ENCODE results near the gene GAREM2.
"Not testable (repeated sequence)": the region's sequence is repeated elsewhere in the genome, so short reads cannot be mapped to it uniquely, and the experiment has no call there.

GAREM2 gene

GRCh38 chr2:26172871-26173775 lies at the start of gene GAREM2:
Gene GAREM2, plus strand, starts transcription at chr2:26173088. Its CDS starts 133 bp downstream, at chr2:26173221.
- DNase-seq (ENCODE audit: low read depth in 2 of 2) = no peak

DNA sequence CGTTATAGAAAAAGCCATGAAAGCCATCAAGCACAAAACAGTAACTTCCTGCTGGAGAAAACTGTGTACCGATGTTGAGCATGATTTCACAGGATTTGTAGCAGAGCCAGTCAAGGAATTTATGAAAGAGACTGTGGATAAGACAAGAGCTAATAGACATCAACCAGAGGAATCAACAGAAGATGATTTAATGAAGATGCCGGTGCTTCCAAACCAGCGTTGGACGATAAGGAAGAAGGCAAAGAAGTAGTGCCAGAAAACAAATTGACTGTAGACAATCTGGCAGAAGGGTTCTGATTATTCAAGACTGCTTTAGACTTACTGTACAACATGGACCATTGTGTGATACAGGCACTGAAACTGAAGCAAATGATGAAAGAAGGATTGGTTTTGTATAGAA lies 49.5 kb upstream of the GAREM2 start:
- DNase-seq (ENCODE audit: low read depth in 2 of 2) = no peak

GRCh38 chr2:26126074-26126473 lies 46.8 kb upstream of the GAREM2 start:
- DNase-seq (ENCODE audit: low read depth in 2 of 2) = no peak

- DNase-seq (ENCODE audit: low read depth in 2 of 2) = no peak
Observed at GRCh38 chr2:26128176-26128575, 44.7 kb upstream of the GAREM2 start.

DNA sequence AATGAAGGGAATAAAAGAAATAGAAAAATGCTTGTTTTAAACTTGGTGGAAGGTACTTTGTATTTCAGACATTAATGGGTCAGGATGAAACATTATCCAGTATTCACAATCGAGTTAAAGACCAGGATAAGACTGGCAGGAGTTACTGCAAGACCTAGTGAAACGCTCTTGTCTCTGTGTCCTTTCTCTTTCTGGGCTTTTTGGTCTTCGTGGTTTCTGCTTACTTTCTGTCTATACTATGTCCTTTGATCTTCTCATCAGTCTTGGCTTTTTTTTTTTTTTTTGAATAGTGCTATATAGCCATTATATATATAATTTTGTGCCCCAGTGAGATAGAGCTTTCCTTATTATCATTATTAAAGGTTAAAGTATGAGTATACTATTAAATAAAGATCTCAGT lies 42.1 kb upstream of the GAREM2 start:
- no peak for DNase-seq (ENCODE audit: low read depth in 2 of 2)

GRCh38 chr2:26136451-26136850 lies 36.4 kb upstream of the GAREM2 start:
- DNase-seq (ENCODE audit: low read depth in 2 of 2) = no peak

- DNase-seq (ENCODE audit: low read depth in 2 of 2) = no peak
Observed at GRCh38 chr2:26139269-26140183, 33.4 kb upstream of the GAREM2 start.

GRCh38 chr2:26141145-26141769 lies 31.6 kb upstream of the GAREM2 start:
- no peak for DNase-seq (ENCODE audit: low read depth in 2 of 2)

DNA sequence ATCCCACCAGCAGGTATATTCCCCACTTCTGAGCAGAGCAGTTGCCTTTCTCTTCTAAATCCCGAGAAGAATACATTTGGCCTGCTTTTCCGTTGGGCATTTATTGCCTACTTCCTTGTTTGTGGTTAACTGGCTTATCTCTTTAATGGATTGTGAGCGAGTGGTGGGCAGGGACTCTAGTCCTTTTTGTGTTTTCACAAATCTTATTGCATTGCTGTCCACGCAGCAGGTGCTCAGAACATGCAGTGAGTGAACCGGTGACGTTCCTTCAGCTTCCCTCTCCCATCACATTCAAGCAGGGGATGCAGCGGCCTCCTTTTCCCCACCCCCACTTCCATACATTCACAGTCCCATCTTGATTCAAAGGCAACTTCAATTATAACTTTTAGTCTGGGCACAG lies 28.9 kb upstream of the GAREM2 start:
- no peak for DNase-seq (ENCODE audit: low read depth in 2 of 2)

GRCh38 chr2:26144953-26145680 lies 27.8 kb upstream of the GAREM2 start:
- peak; percentile 28 to 29 for DNase-seq (ENCODE audit: low read depth in 2 of 2)

DNA sequence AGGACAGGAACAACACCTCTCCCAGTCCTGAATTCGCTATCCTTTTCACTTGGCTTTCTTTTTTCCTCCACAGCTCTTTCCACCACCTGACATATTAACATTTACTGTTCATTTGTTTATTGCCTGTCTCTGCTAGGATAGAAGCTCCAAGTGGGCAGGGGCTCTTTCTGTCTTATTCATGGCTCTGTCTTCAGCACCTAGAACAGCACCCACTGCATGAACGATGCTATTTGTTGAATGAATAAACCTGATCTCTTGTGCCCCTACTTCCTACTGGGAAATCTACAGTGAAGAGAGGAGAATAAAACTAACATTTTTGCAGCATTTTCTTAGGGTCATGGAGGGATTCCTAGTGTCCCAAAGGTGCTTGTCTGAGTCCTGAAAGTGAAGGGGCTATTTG lies 24.4 kb upstream of the GAREM2 start:
- DNase-seq (ENCODE audit: low read depth in 2 of 2) = no peak

DNA sequence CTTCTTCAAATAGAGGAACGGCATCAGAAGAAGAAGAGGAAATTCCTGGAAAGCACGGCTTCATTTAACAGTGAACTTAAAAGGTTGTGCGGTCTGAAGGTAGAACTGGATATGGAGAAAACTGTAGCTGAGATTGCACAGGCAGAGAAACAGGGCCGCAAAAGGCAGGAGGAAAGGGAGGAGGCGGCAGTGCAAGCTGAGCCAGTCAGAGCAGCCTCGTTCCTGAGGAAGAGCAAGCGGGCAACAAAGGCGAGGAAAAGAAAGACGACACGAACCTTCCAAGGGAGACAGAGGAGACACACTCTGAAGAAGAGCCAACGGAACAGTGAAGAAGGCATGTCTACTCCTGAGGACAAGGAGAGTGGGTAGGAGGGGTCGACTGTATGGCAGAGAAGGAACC lies 22.6 kb upstream of the GAREM2 start:
- DNase-seq (ENCODE audit: low read depth in 2 of 2) = no peak

DNA sequence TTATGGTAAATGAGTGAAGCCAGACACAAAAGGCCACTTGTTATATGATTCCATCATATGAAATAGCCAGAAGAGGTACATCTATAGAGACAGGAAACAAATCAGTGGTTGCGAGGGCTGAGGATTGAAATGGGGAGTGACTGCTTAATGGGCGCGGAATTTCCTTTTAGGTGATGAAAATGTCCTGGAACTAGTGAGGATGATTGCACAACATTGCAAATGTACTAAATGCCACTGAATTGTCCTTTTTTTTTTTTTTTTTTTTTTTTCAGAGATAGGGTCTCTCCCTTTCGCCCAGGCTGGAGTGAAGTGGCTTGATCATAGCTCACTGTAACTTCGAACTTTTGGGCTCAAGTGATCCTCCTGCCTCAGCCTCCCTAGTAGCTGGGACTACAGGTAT lies 15.3 kb upstream of the GAREM2 start:
- no peak for DNase-seq (ENCODE audit: low read depth in 2 of 2)

- no peak for DNase-seq (ENCODE audit: low read depth in 2 of 2)
Observed at GRCh38 chr2:26161926-26162325, 11.0 kb upstream of the GAREM2 start.

- DNase-seq (ENCODE audit: low read depth in 2 of 2) = no peak
Observed at GRCh38 chr2:26162963-26163362, 9.9 kb upstream of the GAREM2 start.

- DNase-seq (ENCODE audit: low read depth in 2 of 2) = no peak
Observed at GRCh38 chr2:26164231-26164630, 8.7 kb upstream of the GAREM2 start.

DNA sequence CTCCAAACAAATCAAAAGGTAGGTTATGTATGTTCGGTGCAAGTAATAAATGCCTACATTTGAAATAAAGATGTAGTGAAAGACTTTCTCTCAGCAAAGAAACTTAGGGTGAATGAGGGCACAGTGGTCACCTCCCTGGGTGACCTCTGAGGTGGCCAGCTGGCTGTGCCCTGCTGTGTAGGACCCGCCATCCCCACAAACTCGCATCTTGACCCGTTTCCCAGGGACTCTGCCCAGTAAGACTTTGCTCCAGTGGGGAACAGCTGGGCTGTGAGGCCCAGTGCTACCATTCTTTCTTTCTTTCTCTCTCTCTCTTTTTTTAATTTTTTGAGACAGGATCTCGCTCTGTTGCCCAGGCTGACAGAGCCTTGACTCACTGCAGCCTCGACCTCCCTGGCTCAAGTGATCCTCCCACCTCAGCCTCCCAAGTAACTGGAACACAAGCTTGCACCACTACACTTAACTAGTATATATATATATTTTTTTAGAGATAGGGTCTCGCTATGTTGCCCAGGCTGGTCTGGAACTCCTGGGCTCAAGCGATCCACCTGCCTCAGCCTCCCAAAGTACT lies 8.2 kb upstream of the GAREM2 start:
- no peak for DNase-seq (ENCODE audit: low read depth in 2 of 2)

GRCh38 chr2:26165403-26165802 lies 7.5 kb upstream of the GAREM2 start:
- no peak for DNase-seq (ENCODE audit: low read depth in 2 of 2)

DNA sequence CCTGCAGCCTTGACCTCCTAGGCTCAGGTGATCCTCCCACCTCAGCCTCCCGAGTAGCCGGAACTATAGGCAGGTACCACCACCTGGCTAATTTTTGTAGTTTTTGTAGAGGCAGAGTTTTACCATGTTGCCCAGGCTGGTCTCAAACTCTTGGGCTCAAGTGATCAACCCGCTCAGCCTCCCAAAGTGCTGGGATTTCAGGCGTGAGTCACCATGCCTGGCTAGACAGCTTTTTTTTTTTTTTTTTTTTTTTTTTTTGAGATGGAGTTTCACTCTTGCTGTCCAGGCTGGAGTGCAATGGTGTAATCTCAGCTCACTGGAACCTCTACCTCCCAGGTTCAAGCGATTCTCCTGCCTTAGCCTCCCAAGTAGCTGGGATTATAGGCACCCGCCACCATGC lies 6.3 kb upstream of the GAREM2 start:
- not testable (repeated sequence) for DNase-seq (ENCODE audit: low read depth in 2 of 2)

GRCh38 chr2:26168785-26169184 lies 4.1 kb upstream of the GAREM2 start:
- no peak for DNase-seq (ENCODE audit: low read depth in 2 of 2)

- no peak for DNase-seq (ENCODE audit: low read depth in 2 of 2)
Observed at GRCh38 chr2:26169226-26169625, 3.7 kb upstream of the GAREM2 start.

All from activated CD8-positive, alpha-beta memory T cell treated with anti-CD3 and anti-CD28 coated beads for 4 hours (primary cell).